Neural cell (in vitro differentiated cells): Measurements from ENCODE around the gene KRT76. TPM values are rescaled to one million over a fixed set of nuclear protein-coding genes. Genes with fewer than 3 reads are reported as not detected.

Source experiments
- H2AFZ ChIP-seq: fragments of 200-600, 300-800 bp; sonication (generic), shearing (Covaris generic); 2 replicates; pipeline ENCODE4 v1.6.0; 2014; ENCODE audit warnings: low read depth, mild to moderate bottlenecking, antibody characterized with exemption, low read length, moderate library complexity
- H3F3A ChIP-seq: fragments of 200-600 bp; shearing (Covaris generic); 2 replicates; pipeline ENCODE4 v1.6.1; 2016; ENCODE audit warnings: mild to moderate bottlenecking, moderate library complexity, mixed read lengths, antibody characterized with exemption, low read length; ENCODE audit not compliant: insufficient read depth, poor library complexity, severe bottlenecking
- H3K27ac ChIP-seq: fragments of 200-600, 300-800 bp; sonication (generic), shearing (Covaris generic); 2 replicates; pipeline ENCODE4 v1.5.1; 2014; ENCODE audit warnings: mild to moderate bottlenecking, low read length, moderate library complexity
- H3K27me3 ChIP-seq: fragments of 300-800, 200-600 bp; sonication (generic), shearing (Covaris generic); 2 replicates; pipeline ENCODE4 v1.6.0; 2014; ENCODE audit warnings: mild to moderate bottlenecking, low read depth, low read length, moderate library complexity; ENCODE audit not compliant: insufficient read depth
- H3K36me3 ChIP-seq: fragments of 300-800, 200-600 bp; sonication (generic), shearing (Covaris generic); 2 replicates; pipeline ENCODE4 v1.5.1; 2014; ENCODE audit warnings: mild to moderate bottlenecking, antibody characterized with exemption, low read length, moderate library complexity; ENCODE audit not compliant: insufficient read depth
- H3K4me2 ChIP-seq: fragments of 300-800, 200-600 bp; sonication (generic), shearing (Covaris generic); 2 replicates; pipeline ENCODE4 v1.6.0; 2014; ENCODE audit warnings: mild to moderate bottlenecking, low read length
- H3K4me3 ChIP-seq: fragments of 300-800, 200-600 bp; sonication (generic), shearing (Covaris generic); 2 replicates; pipeline ENCODE4 v1.5.1; 2014; ENCODE audit warnings: mild to moderate bottlenecking, low read length, moderate library complexity
- H3K79me2 ChIP-seq: fragments of 200-600 bp; shearing (Covaris generic); replicated peaks from 2 replicates; pipeline ENCODE4 v1.6.0; 2014; ENCODE audit warnings: mild to moderate bottlenecking, low read length, moderate library complexity; ENCODE audit not compliant: insufficient read depth
- H3K9ac ChIP-seq: fragments of 300-800, 200-600 bp; sonication (generic), shearing (Covaris generic); 2 replicates; pipeline ENCODE4 v1.6.1; 2016; ENCODE audit warnings: mild to moderate bottlenecking, low read length, mixed read lengths
- H3K9me2 ChIP-seq: fragments of 200-600 bp; shearing (Covaris generic); 2 replicates; pipeline ENCODE4 v1.6.1; 2016; ENCODE audit warnings: mild to moderate bottlenecking, low read length, mixed read lengths; ENCODE audit not compliant: insufficient read depth
- H3K9me3 ChIP-seq: fragments of 200-600, 300-800 bp; sonication (generic), shearing (Covaris generic); 2 replicates; pipeline ENCODE4 v1.6.1; 2016; ENCODE audit warnings: mild to moderate bottlenecking, mixed run types, low read length, moderate library complexity, mixed read lengths
- H4K20me1 ChIP-seq: fragments of 200-600 bp; shearing (Covaris generic); 2 replicates; pipeline ENCODE4 v1.6.1; 2016; ENCODE audit warnings: mild to moderate bottlenecking, mixed run types; ENCODE audit not compliant: insufficient read depth
- CTCF ChIP-seq: fragments of 450-650 bp; IDR thresholded peaks from 2 replicates; pipeline ENCODE4 v1.5.1; 2014; ENCODE audit warnings: antibody characterized with exemption, mild to moderate bottlenecking, moderate library complexity; ENCODE audit not compliant: poor library complexity, severe bottlenecking
- EP300 ChIP-seq: fragments of 450-650 bp; conservative IDR thresholded peaks from 2 replicates; pipeline ENCODE4 v1.6.1; 2014; ENCODE audit warnings: antibody characterized with exemption, mild to moderate bottlenecking, moderate library complexity; ENCODE audit not compliant: poor library complexity, severe bottlenecking
- RAD21 ChIP-seq: fragments of 450-650 bp; conservative IDR thresholded peaks from 2 replicates; pipeline ENCODE4 v1.6.1; 2014; ENCODE audit warnings: antibody characterized with exemption, mild to moderate bottlenecking, moderate library complexity
- REST ChIP-seq: IDR thresholded peaks from 2 replicates; pipeline ENCODE4 v1.6.1; 2012; ENCODE audit warnings: borderline replicate concordance
- TAF1 ChIP-seq: IDR thresholded peaks from 2 replicates; pipeline ENCODE4 v1.6.1; 2012; ENCODE audit warnings: low read depth
- polyA plus RNA-seq: library from polyadenylated mRNA; depleted of rRNA; stranded (reverse); fragments of >200 nt; gene quantifications from 2 replicates; pipeline ENCODE4 v1.2.3, GENCODE V29; 2014

The KRT76 gene
- polyA plus RNA-seq, 1 donor from 2014 or later: not detected

GRCh38 chr12:52825961-52826360 lies 48.8 kb upstream of the KRT76 start (continued):
- TF ChIP-seq REST (no peak), EP300 (no peak)

DNA sequence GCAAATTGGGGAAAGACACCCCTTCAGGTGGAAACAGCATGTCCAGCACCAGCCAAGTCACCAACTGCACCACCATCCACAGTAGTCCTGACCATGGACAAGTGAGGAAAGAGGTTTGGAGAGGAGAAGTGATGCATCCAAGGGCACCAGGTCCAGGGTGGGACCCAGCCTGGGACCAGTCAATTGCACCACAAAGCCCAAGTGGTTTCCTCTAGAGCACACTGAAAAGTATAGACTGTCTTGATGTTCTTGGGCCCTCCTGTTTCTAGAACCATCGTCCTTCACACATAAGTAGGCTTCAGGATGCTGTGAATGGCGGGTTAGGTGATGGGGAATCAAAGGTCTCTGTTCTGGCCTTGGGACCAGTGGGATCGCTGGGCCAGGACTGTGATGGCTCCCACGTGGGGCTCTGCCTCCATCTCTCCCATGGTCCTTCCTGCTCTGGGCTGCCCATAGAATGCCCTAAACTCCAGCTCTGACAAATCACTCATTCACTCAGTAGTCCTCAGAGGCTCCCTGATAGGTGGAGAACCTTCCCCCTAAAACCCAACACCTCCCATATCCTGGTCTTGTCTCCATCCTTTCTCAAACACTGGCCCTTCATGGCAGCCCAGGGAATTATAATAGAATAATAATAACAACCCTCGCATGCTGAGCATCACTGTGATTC lies 47.7 kb upstream of the KRT76 start:
- Histone ChIP-seq H3F3A (no peaks in the 10 kb centered on the region), H3K9me3 (no peaks in the 10 kb centered on the region), H3K27me3 (no peaks in the 10 kb centered on the region), H3K4me3 (no peak overlapping the region), H4K20me1 (no peaks in the 10 kb centered on the region), H2AFZ (no peak overlapping the region), H3K36me3 (no peaks in the 10 kb centered on the region), H3K79me2 (no peaks in the 10 kb centered on the region), H3K9ac (no peak overlapping the region), H3K4me2 (no peak overlapping the region), H3K27ac (no peak overlapping the region), H3K9me2 (no peaks in the 10 kb centered on the region)
- no peak for TF ChIP-seq CTCF

DNA sequence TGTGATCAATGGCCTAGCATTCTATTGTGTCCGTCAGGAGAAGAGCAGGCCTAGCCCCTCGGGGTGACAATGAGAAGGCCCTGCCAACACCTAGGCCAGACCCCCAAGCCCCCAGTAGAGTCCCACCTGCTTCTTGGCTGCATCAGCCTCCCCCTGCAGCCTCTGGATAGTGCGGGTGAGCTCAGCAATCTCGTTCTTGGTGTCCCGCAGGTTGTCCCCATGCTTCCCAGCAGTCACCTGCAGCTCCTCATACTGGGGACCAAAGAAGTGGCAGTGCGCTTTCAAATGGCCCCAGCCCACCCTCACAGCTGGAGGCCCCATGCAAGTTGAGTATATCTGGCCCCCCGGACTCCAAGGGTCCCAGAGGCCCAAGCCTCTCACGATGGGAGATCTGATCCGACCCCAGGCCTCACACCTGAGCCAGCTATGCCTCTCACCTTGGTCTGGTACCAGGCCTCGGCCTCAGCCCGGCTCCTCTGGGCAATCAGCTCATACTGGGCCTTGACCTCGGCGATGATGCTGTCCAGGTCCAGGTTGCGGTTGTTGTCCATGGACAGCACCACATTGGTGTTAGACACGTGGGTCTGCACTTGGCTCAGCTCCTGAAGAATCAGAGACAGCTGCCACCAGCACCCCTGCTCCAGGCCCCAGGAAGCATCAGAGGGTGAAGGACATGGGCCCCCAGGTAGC lies 46.8 kb upstream of the KRT76 start:
- Histone ChIP-seq H2AFZ (no peak overlapping the region), H3K27ac (no peak overlapping the region), H3K27me3 (no peaks in the 10 kb centered on the region)

More for the DNA sequence above, 46.8 kb upstream of the KRT76 start:
- H3K4me2 ChIP-seq: no peak overlapping the region
- H3K9ac ChIP-seq: no peak overlapping the region
- H3F3A ChIP-seq: no peaks in the 10 kb centered on the region
- no peaks in the 10 kb centered on the region for H4K20me1 ChIP-seq
- no peaks in the 10 kb centered on the region for H3K36me3 ChIP-seq
- H3K79me2 ChIP-seq: no peaks in the 10 kb centered on the region
- H3K9me3 ChIP-seq: no peaks in the 10 kb centered on the region
- H3K9me2 ChIP-seq: no peaks in the 10 kb centered on the region
- no peak overlapping the region for H3K4me3 ChIP-seq
- no peak for TF ChIP-seq TAF1
- no peak for TF ChIP-seq RAD21
